ENCODE data around the gene CBX8. TPM values are rescaled to one million over a fixed set of nuclear protein-coding genes. Genes with fewer than 3 reads are reported as not detected.

CBX8 gene
- total RNA-seq, 1 donor from 2014 or later, result 5.8 TPM

- no peak for DNase-seq
These were observed 17.5 kb upstream of the CBX8 start for GRCh38 chr17:79814127-79814973.

GRCh38 chr17:79813297-79814126, 16.6 kb upstream of the CBX8 start:
- no peak for TF ChIP-seq CTCF (IDR thresholded peaks at IDR 0.05)

More at GRCh38 chr17:79814127-79814973, 17.5 kb upstream of the CBX8 start:
- Histone ChIP-seq H3K27me3 (ENCODE audit: low read depth) (peaks cover 69% of the 10 kb centered on the region), H3K9me3 (no peaks in the 10 kb centered on the region), H3K4me3 (peak overlapping the region; percentile 39), H3K36me3 (no peaks in the 10 kb centered on the region), H3K27ac (no peak overlapping the region), H3K4me1 (peaks cover 44% of the 10 kb centered on the region)
- ATAC-seq, result peak; percentile 25 to 36
- intact Hi-C loops (cut with DNase I), result no loop called here
- no peak for TF ChIP-seq CTCF (IDR thresholded peaks at IDR 0.05)

GRCh38 chr17:79812353-79813258, 15.7 kb upstream of the CBX8 start:
- no peak overlapping the region for H3K27ac ChIP-seq

More at GRCh38 chr17:79813297-79814126, 16.6 kb upstream of the CBX8 start:
- peaks cover 44% of the 10 kb centered on the region for H3K4me1 ChIP-seq
- intact Hi-C loops (cut with DNase I), result no loop called here
- peaks cover 78% of the 10 kb centered on the region for H3K27me3 ChIP-seq (ENCODE audit: low read depth)
- DNase-seq (no peak), ATAC-seq (no peak)
- no peaks in the 10 kb centered on the region for H3K9me3 ChIP-seq
- peak overlapping the region; percentile 32 for H3K4me3 ChIP-seq
- H3K27ac ChIP-seq, result no peak overlapping the region
- no peaks in the 10 kb centered on the region for H3K36me3 ChIP-seq

GRCh38 chr17:79811868-79812352, 15.0 kb upstream of the CBX8 start:
- Histone ChIP-seq H3K4me3 (no peak overlapping the region), H3K27me3 (ENCODE audit: low read depth) (peaks cover 94% of the 10 kb centered on the region), H3K4me1 (peaks cover 44% of the 10 kb centered on the region), H3K36me3 (no peaks in the 10 kb centered on the region), H3K27ac (no peak overlapping the region), H3K9me3 (no peaks in the 10 kb centered on the region)
- no peak for TF ChIP-seq CTCF (IDR thresholded peaks at IDR 0.05)
- intact Hi-C loops (cut with DNase I), result no loop called here
- ATAC-seq, result no peak
- no peak for DNase-seq

More at GRCh38 chr17:79812353-79813258, 15.7 kb upstream of the CBX8 start:
- DNase-seq (no peak), ATAC-seq (no peak)
- no peak for TF ChIP-seq CTCF (IDR thresholded peaks at IDR 0.05)
- H3K9me3 ChIP-seq, result no peaks in the 10 kb centered on the region
- H3K27me3 ChIP-seq (ENCODE audit: low read depth), result peaks cover 87% of the 10 kb centered on the region
- H3K4me3 ChIP-seq, result peak overlapping the region; percentile 32
- intact Hi-C loops (cut with DNase I), result no loop called here
- H3K36me3 ChIP-seq, result no peaks in the 10 kb centered on the region
- H3K4me1 ChIP-seq, result peaks cover 44% of the 10 kb centered on the region
